Left ventricle myocardium inferior (tissue), 1 donor: ENCODE measurements around the gene FBXO24. TPM values are rescaled to one million over a fixed set of nuclear protein-coding genes. Genes with fewer than 3 reads are reported as not detected.

Experiments used
- DNase-seq: peaks from one replicate; pipeline ENCODE4 v3.0.0-alpha.2; 2020
- H3K27ac ChIP-seq: fragments of 200-600 bp; replicated peaks from 2 replicates; pipeline ENCODE4 v1.8.0; 2021
- H3K27me3 ChIP-seq: fragments of 200-600 bp; 2 replicates; pipeline ENCODE4 v1.8.0; 2021; ENCODE audit warnings: low read depth
- H3K36me3 ChIP-seq: fragments of 200-600 bp; 2 replicates; pipeline ENCODE4 v1.8.0; 2021
- H3K4me1 ChIP-seq: fragments of 200-600 bp; 2 replicates; pipeline ENCODE4 v1.8.0; 2021
- H3K4me3 ChIP-seq: fragments of 200-600 bp; 2 replicates; pipeline ENCODE4 v1.8.0; 2021; ENCODE audit warnings: mild to moderate bottlenecking, moderate library complexity
- H3K9me3 ChIP-seq: fragments of 200-600 bp; replicated peaks from 2 replicates; pipeline ENCODE4 v1.8.0; 2021
- CTCF ChIP-seq: fragments of 200-600 bp; IDR thresholded peaks from 2 replicates; pipeline ENCODE4 v1.8.0; 2021; ENCODE audit warnings: antibody characterized with exemption, mild to moderate bottlenecking, borderline replicate concordance
- intact Hi-C: fragments of 100-400 bp; cut with micrococcal nuclease; formaldehyde crosslinking; loops from one replicate; pipeline ENCODE4 v1.11.0; 2022
- total RNA-seq: library from RNA; stranded (reverse); fragmentation: NEBNext Ultra II Directional; extraction: Animal tissue kit (Norgen Biotek cat#: 25700); gene quantifications from one replicate; pipeline ENCODE4 v1.2.1, GENCODE V29; 2021
- donor health status: DM: no; HTN: yes; CAD: no; lungs with severe emphysema.

FBXO24 gene
- total RNA-seq, 1 donor from 2014 or later: 0.25 TPM

DNA sequence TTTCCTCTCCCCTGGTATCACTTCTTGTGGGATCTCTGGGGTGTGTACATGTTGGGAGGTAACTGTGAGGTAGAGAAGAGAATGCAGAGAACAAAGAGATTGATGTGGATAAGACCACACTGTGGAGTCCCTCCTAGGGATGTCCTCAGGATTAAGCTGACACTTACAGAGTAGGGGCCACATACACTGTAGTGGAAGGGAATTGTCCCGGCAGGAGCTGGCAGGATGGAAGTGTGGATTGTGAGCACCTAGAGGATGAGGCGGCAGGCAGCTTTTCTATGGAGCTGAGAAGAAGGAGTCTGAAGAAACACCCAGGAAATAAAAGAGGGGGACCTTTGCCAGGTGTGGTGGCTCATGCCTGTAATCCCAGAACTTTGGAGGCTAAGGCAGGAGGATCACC, 33.6 kb upstream of the FBXO24 start:
- H3K9me3 ChIP-seq: no peaks in the 10 kb centered on the region
- no peaks in the 10 kb centered on the region for H3K27me3 ChIP-seq
- intact Hi-C loops: no loop called here
- H3K4me1 ChIP-seq: peaks cover 16% of the 10 kb centered on the region
- no peak overlapping the region for H3K27ac ChIP-seq
- no peak for TF ChIP-seq CTCF
- no peak overlapping the region for H3K4me3 ChIP-seq
- DNase-seq: no peak
- H3K36me3 ChIP-seq: peaks cover 72% of the 10 kb centered on the region

GRCh38 chr7:100553032-100553431, 33.1 kb upstream of the FBXO24 start:
- intact Hi-C loops: no loop called here
- H3K36me3 ChIP-seq: peaks cover 72% of the 10 kb centered on the region

GRCh38 chr7:100555701-100556100, 30.4 kb upstream of the FBXO24 start:
- Histone ChIP-seq H3K4me1 (no peaks in the 10 kb centered on the region), H3K36me3 (peaks cover 62% of the 10 kb centered on the region), H3K9me3 (no peaks in the 10 kb centered on the region), H3K4me3 (no peak overlapping the region), H3K27me3 (no peaks in the 10 kb centered on the region), H3K27ac (no peak overlapping the region)
- DNase-seq: no peak
- intact Hi-C loops: no loop called here
- no peak for TF ChIP-seq CTCF

More at GRCh38 chr7:100553032-100553431, 33.1 kb upstream of the FBXO24 start:
- no peak for DNase-seq
- no peak overlapping the region for H3K4me3 ChIP-seq
- no peak overlapping the region for H3K27ac ChIP-seq
- H3K4me1 ChIP-seq: peaks cover 11% of the 10 kb centered on the region
- no peak for TF ChIP-seq CTCF
- H3K9me3 ChIP-seq: no peaks in the 10 kb centered on the region
- no peaks in the 10 kb centered on the region for H3K27me3 ChIP-seq

- Histone ChIP-seq H3K9me3 (no peaks in the 10 kb centered on the region), H3K27ac (no peak overlapping the region), H3K4me1 (no peaks in the 10 kb centered on the region), H3K27me3 (no peaks in the 10 kb centered on the region), H3K36me3 (peaks cover 54% of the 10 kb centered on the region), H3K4me3 (no peak overlapping the region)
- DNase-seq: no peak
- no peak for TF ChIP-seq CTCF
- intact Hi-C loops: no loop called here
Measured at GRCh38 chr7:100556541-100556940, 29.6 kb upstream of the FBXO24 start.

GRCh38 chr7:100559127-100559526, 27.0 kb upstream of the FBXO24 start:
- H3K4me1 ChIP-seq: no peaks in the 10 kb centered on the region
- no peak overlapping the region for H3K4me3 ChIP-seq
- no peaks in the 10 kb centered on the region for H3K9me3 ChIP-seq
- no peak overlapping the region for H3K27ac ChIP-seq
- no peaks in the 10 kb centered on the region for H3K27me3 ChIP-seq
- peaks cover 37% of the 10 kb centered on the region for H3K36me3 ChIP-seq
- DNase-seq: no peak
- TF ChIP-seq CTCF: no peak
- intact Hi-C loops: no loop called here
